ENCODE data around the gene PLSCR4. TPM values are rescaled to one million over a fixed set of nuclear protein-coding genes. Genes with fewer than 3 reads are reported as not detected.

Gene PLSCR4
- total RNA-seq (2022; extraction: Qiagen RNA extraction; ENCODE audit: low read depth) = 3.4 to 5.3 TPM (median 4.6 TPM) in 5 replicates

GRCh38 chr3:146250449-146251382, at the start of gene PLSCR4:
Gene PLSCR4 (minus strand): TSS chr3:146251105. CDS start chr3:146222071, 29,034 bp downstream.

GRCh38 chr3:146160964-146161662, 89.8 kb downstream of the PLSCR4 start, which contains the start of gene PLOD2:
Gene PLOD2 (minus strand): TSS chr3:146161184. CDS start chr3:146160989, 195 bp downstream.

Other genes starting within 250 kb of the PLSCR4 start
- gene PLOD2, start 89.9 kb downstream of the PLSCR4 start, total RNA-seq (2022; extraction: Qiagen RNA extraction; ENCODE audit: low read depth) = 116 to 171 TPM (median 139 TPM) in 5 replicates
- not detected in 5 replicates for gene PLSCR2, start 218.5 kb upstream of the PLSCR4 start, total RNA-seq (2022; extraction: Qiagen RNA extraction; ENCODE audit: low read depth)

Measured in A549 treated with CpdA at 1 μM for 4 hours (cell line).